ENCODE data around the gene TARP.

TARP gene

GRCh38 chr7:38273286-38273995 is at the start of gene TARP:
Gene TARP, minus strand, starts transcription at chr7:38273636.
- no peak for DNase-seq (ENCODE audit: low read depth, low spot score)

GRCh38 chr7:38323156-38323555 is 49.7 kb upstream of the TARP start:
- no peak for DNase-seq (ENCODE audit: low read depth, low spot score)

GRCh38 chr7:38322461-38322860 is 49.0 kb upstream of the TARP start:
- no peak for DNase-seq (ENCODE audit: low read depth, low spot score)

- DNase-seq (ENCODE audit: low read depth, low spot score), result no peak
These were observed 48.5 kb upstream of the TARP start for GRCh38 chr7:38321967-38322366.

- no peak for DNase-seq (ENCODE audit: low read depth, low spot score)
These were observed 48.1 kb upstream of the TARP start for GRCh38 chr7:38321515-38321944.

GRCh38 chr7:38321050-38321449 is 47.6 kb upstream of the TARP start:
- DNase-seq (ENCODE audit: low read depth, low spot score), result no peak

- no peak for DNase-seq (ENCODE audit: low read depth, low spot score)
These were observed 46.4 kb upstream of the TARP start for GRCh38 chr7:38319873-38320272.

GRCh38 chr7:38318803-38319416 is 45.5 kb upstream of the TARP start:
- peak; percentile 41 for DNase-seq (ENCODE audit: low read depth, low spot score)

GRCh38 chr7:38318241-38318640 is 44.8 kb upstream of the TARP start:
- DNase-seq (ENCODE audit: low read depth, low spot score), result no peak

GRCh38 chr7:38317515-38317914 is 44.1 kb upstream of the TARP start:
- no peak for DNase-seq (ENCODE audit: low read depth, low spot score)

GRCh38 chr7:38316733-38317360 is 43.4 kb upstream of the TARP start:
- no peak for DNase-seq (ENCODE audit: low read depth, low spot score)

- DNase-seq (ENCODE audit: low read depth, low spot score), result no peak
These were observed 42.0 kb upstream of the TARP start for GRCh38 chr7:38315410-38315809.

GRCh38 chr7:38312821-38313220 is 39.4 kb upstream of the TARP start:
- no peak for DNase-seq (ENCODE audit: low read depth, low spot score)

GRCh38 chr7:38311329-38311937 is 38.0 kb upstream of the TARP start:
- no peak for DNase-seq (ENCODE audit: low read depth, low spot score)

GRCh38 chr7:38310591-38311101 is 37.2 kb upstream of the TARP start:
- no peak for DNase-seq (ENCODE audit: low read depth, low spot score)

- DNase-seq (ENCODE audit: low read depth, low spot score), result no peak
These were observed 36.1 kb upstream of the TARP start for GRCh38 chr7:38309555-38309954.

- DNase-seq (ENCODE audit: low read depth, low spot score), result no peak
These were observed 34.7 kb upstream of the TARP start for GRCh38 chr7:38308140-38308539.

- no peak for DNase-seq (ENCODE audit: low read depth, low spot score)
These were observed 34.2 kb upstream of the TARP start for GRCh38 chr7:38307640-38308039.

GRCh38 chr7:38306914-38307313 is 33.5 kb upstream of the TARP start:
- DNase-seq (ENCODE audit: low read depth, low spot score), result no peak

- DNase-seq (ENCODE audit: low read depth, low spot score), result no peak
These were observed 32.7 kb upstream of the TARP start for GRCh38 chr7:38306171-38306570.

GRCh38 chr7:38303866-38304265 is 30.4 kb upstream of the TARP start:
- no peak for DNase-seq (ENCODE audit: low read depth, low spot score)

GRCh38 chr7:38300175-38300574 is 26.7 kb upstream of the TARP start:
- no peak for DNase-seq (ENCODE audit: low read depth, low spot score)
